ENCODE measurements around the gene EHBP1. TPM values are rescaled to one million over a fixed set of nuclear protein-coding genes. Genes with fewer than 3 reads are reported as not detected.

EHBP1 gene
- total RNA-seq, 1 donor from 2014 or later = 29.3 TPM

GRCh38 chr2:62938126-62938525 is 232.6 kb downstream of the EHBP1 start:
- DNase-seq (ENCODE audit: extremely low read depth, low read depth, low spot score) = no peak

GRCh38 chr2:62939735-62940491 is 234.4 kb downstream of the EHBP1 start:
- no peak for DNase-seq (ENCODE audit: extremely low read depth, low read depth, low spot score)

- DNase-seq (ENCODE audit: extremely low read depth, low read depth, low spot score) = no peak
Observed at GRCh38 chr2:62940697-62941096, 235.2 kb downstream of the EHBP1 start.

- DNase-seq (ENCODE audit: extremely low read depth, low read depth, low spot score) = no peak
Observed at GRCh38 chr2:62941413-62941812, 235.9 kb downstream of the EHBP1 start.

- no peak for DNase-seq (ENCODE audit: extremely low read depth, low read depth, low spot score)
Observed at GRCh38 chr2:62944362-62944761, 238.8 kb downstream of the EHBP1 start.

GRCh38 chr2:62947403-62947802 is 241.9 kb downstream of the EHBP1 start:
- DNase-seq (ENCODE audit: extremely low read depth, low read depth, low spot score) = no peak

- DNase-seq (ENCODE audit: extremely low read depth, low read depth, low spot score) = no peak
Observed at GRCh38 chr2:62956651-62957050, 251.1 kb downstream of the EHBP1 start.

GRCh38 chr2:62958206-62958605 is 252.7 kb downstream of the EHBP1 start:
- DNase-seq (ENCODE audit: extremely low read depth, low read depth, low spot score) = no peak

- no peak for DNase-seq (ENCODE audit: extremely low read depth, low read depth, low spot score)
Observed at GRCh38 chr2:62964050-62964449, 258.5 kb downstream of the EHBP1 start.

GRCh38 chr2:62964671-62965070 is 259.2 kb downstream of the EHBP1 start:
- no peak for DNase-seq (ENCODE audit: extremely low read depth, low read depth, low spot score)

- DNase-seq (ENCODE audit: extremely low read depth, low read depth, low spot score) = no peak
Observed at GRCh38 chr2:62966991-62967390, 261.5 kb downstream of the EHBP1 start.

GRCh38 chr2:62968168-62968567 is 262.7 kb downstream of the EHBP1 start:
- DNase-seq (ENCODE audit: extremely low read depth, low read depth, low spot score) = no peak

GRCh38 chr2:62968668-62969067 is 263.2 kb downstream of the EHBP1 start:
- no peak for DNase-seq (ENCODE audit: extremely low read depth, low read depth, low spot score)

- DNase-seq (ENCODE audit: extremely low read depth, low read depth, low spot score) = no peak
Observed at GRCh38 chr2:62971936-62972335, 266.4 kb downstream of the EHBP1 start.

- DNase-seq (ENCODE audit: extremely low read depth, low read depth, low spot score) = no peak
Observed at GRCh38 chr2:62972601-62973000, 267.1 kb downstream of the EHBP1 start.

GRCh38 chr2:62974999-62975398 is 269.5 kb downstream of the EHBP1 start:
- DNase-seq (ENCODE audit: extremely low read depth, low read depth, low spot score) = no peak

- DNase-seq (ENCODE audit: extremely low read depth, low read depth, low spot score) = no peak
Observed at GRCh38 chr2:62991605-62992004, 286.1 kb downstream of the EHBP1 start.

- DNase-seq (ENCODE audit: extremely low read depth, low read depth, low spot score) = no peak
Observed at GRCh38 chr2:62992561-62992960, 287.0 kb downstream of the EHBP1 start.

GRCh38 chr2:62994206-62994605 is 288.7 kb downstream of the EHBP1 start:
- no peak for DNase-seq (ENCODE audit: extremely low read depth, low read depth, low spot score)

GRCh38 chr2:62996534-62997186 is 291.1 kb downstream of the EHBP1 start:
- no peak for DNase-seq (ENCODE audit: extremely low read depth, low read depth, low spot score)

- no peak for DNase-seq (ENCODE audit: extremely low read depth, low read depth, low spot score)
Observed at GRCh38 chr2:62998949-62999348, 293.4 kb downstream of the EHBP1 start.

GRCh38 chr2:62999905-63000304 is 294.4 kb downstream of the EHBP1 start:
- no peak for DNase-seq (ENCODE audit: extremely low read depth, low read depth, low spot score)
